ENCODE results near the gene FAM204A.

DNA sequence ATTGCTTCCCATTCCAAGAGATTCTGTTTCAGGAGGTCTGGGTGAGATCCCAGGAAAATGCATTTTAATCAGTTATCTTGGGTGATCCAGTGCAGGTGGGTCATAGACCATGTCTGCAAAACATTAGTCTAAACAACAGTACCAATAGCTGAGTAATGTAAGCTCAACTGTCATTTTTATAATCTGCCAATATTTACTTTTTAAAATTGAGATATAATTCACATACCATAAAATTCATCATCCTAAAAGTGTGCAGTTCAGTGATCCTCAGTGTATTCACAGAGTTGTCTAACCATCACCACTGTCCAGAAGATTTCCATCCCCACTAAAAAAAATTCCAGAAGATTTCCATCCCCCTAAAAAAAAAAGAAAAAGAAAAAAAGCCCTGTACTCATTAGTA is 51.0 kb downstream of the FAM204A start:
- TF ChIP-seq, protein P1, sequence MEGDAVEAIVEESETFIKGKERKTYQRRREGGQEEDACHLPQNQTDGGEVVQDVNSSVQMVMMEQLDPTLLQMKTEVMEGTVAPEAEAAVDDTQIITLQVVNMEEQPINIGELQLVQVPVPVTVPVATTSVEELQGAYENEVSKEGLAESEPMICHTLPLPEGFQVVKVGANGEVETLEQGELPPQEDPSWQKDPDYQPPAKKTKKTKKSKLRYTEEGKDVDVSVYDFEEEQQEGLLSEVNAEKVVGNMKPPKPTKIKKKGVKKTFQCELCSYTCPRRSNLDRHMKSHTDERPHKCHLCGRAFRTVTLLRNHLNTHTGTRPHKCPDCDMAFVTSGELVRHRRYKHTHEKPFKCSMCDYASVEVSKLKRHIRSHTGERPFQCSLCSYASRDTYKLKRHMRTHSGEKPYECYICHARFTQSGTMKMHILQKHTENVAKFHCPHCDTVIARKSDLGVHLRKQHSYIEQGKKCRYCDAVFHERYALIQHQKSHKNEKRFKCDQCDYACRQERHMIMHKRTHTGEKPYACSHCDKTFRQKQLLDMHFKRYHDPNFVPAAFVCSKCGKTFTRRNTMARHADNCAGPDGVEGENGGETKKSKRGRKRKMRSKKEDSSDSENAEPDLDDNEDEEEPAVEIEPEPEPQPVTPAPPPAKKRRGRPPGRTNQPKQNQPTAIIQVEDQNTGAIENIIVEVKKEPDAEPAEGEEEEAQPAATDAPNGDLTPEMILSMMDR (conservative IDR thresholded peaks at IDR 0.05), result no peak
- no peak for TF ChIP-seq EZH2 (IDR thresholded peaks at IDR 0.05; ENCODE audit: low read depth)
